HepG2 (cell line): ENCODE data around the gene ASNS. TPM values are rescaled to one million over a fixed set of nuclear protein-coding genes. Genes with fewer than 3 reads are reported as not detected.

ENCODE experiments used
- ATF2 ChIP-seq: sonication (generic); formaldehyde crosslinking; IDR thresholded peaks from 2 replicates; pipeline ENCODE4 v1.4.0; 2020; ENCODE audit warnings: missing genetic modification reagents
- ATF3 ChIP-seq: sonication (generic); formaldehyde crosslinking; IDR thresholded peaks from 2 replicates; pipeline ENCODE4 v1.4.0; 2020; ENCODE audit warnings: missing genetic modification reagents
- CAMTA2 ChIP-seq: sonication (generic); formaldehyde crosslinking; IDR thresholded peaks from 2 replicates; pipeline ENCODE4 v1.4.0; 2020; ENCODE audit warnings: mild to moderate bottlenecking, missing genetic modification reagents, borderline replicate concordance
- KLF6 ChIP-seq: IDR thresholded peaks from 2 replicates; pipeline ENCODE4 v1.8.0; 2016; ENCODE audit warnings: missing biosample characterization, missing genetic modification reagents
- MIER2 ChIP-seq: IDR thresholded peaks from 2 replicates; pipeline ENCODE4 v1.6.1; 2016; ENCODE audit warnings: missing biosample characterization, missing genetic modification reagents
- MLXIP ChIP-seq: sonication (generic); formaldehyde crosslinking; IDR thresholded peaks from 2 replicates; pipeline ENCODE4 v1.9.0; 2021; ENCODE audit warnings: missing genetic modification reagents, borderline replicate concordance
- NFE2 ChIP-seq: sonication (generic); formaldehyde crosslinking; IDR thresholded peaks from 2 replicates; pipeline ENCODE4 v1.4.0; 2020; ENCODE audit warnings: missing genetic modification reagents
- RNF2 ChIP-seq: fragments of 450-650 bp; conservative IDR thresholded peaks from 2 replicates; pipeline ENCODE4 v1.6.1; 2016; ENCODE audit warnings: low read depth
- TBX3 ChIP-seq: fragments of 450-650 bp; IDR thresholded peaks from 2 replicates; pipeline ENCODE4 v1.6.1; 2017; ENCODE audit warnings: antibody characterized with exemption, mild to moderate bottlenecking, inconsistent platforms, borderline replicate concordance
- TCF7L2 ChIP-seq: IDR thresholded peaks from 2 replicates; pipeline ENCODE4 v1.6.1; 2011; ENCODE audit warnings: mild to moderate bottlenecking, low read depth, low read length, moderate library complexity
- THYN1 ChIP-seq: sonication (generic); formaldehyde crosslinking; IDR thresholded peaks from 2 replicates; pipeline ENCODE4 v1.8.1; 2023; ENCODE audit warnings: low read depth, mild to moderate bottlenecking, moderate library complexity, missing genetic modification reagents, borderline replicate concordance
- XRCC5 ChIP-seq: fragments of 200-400 bp; formaldehyde crosslinking; optimal IDR thresholded peaks from 2 replicates; pipeline ENCODE3; 2017; ENCODE audit warnings: mild to moderate bottlenecking, low read length
- ZBED4 ChIP-seq: sonication (generic); formaldehyde crosslinking; IDR thresholded peaks from 2 replicates; pipeline ENCODE4 v1.4.0; 2020; ENCODE audit warnings: missing genetic modification reagents, borderline replicate concordance
- ZKSCAN5 ChIP-seq: sonication (generic); formaldehyde crosslinking; IDR thresholded peaks from 2 replicates; pipeline ENCODE4 v1.5.1; 2020; ENCODE audit warnings: mild to moderate bottlenecking, missing genetic modification reagents
- ZNF414 ChIP-seq: sonication (generic); formaldehyde crosslinking; IDR thresholded peaks from 2 replicates; pipeline ENCODE4 v1.5.0; 2020; ENCODE audit warnings: missing genetic modification reagents
- ZNF44 ChIP-seq: sonication (generic); formaldehyde crosslinking; IDR thresholded peaks from 2 replicates; pipeline ENCODE4 v1.5.1; 2020; ENCODE audit warnings: mild to moderate bottlenecking, missing genetic modification reagents
- ZNF446 ChIP-seq: sonication (generic); formaldehyde crosslinking; IDR thresholded peaks from 2 replicates; pipeline ENCODE4 v1.5.0; 2020; ENCODE audit warnings: mild to moderate bottlenecking, missing genetic modification reagents
- ZNF547 ChIP-seq: sonication (generic); formaldehyde crosslinking; IDR thresholded peaks from 2 replicates; pipeline ENCODE4 v1.5.1; 2020; ENCODE audit warnings: mild to moderate bottlenecking, missing genetic modification reagents
- ZNF563 ChIP-seq: sonication (generic); formaldehyde crosslinking; IDR thresholded peaks from 2 replicates; pipeline ENCODE4 v1.8.0; 2022; ENCODE audit warnings: mild to moderate bottlenecking, moderate library complexity, missing genetic modification reagents
- ZNF572 ChIP-seq: sonication (generic); formaldehyde crosslinking; IDR thresholded peaks from 2 replicates; pipeline ENCODE4 v1.5.1; 2020; ENCODE audit warnings: mild to moderate bottlenecking, missing genetic modification reagents
- ZNF790 ChIP-seq: sonication (generic); formaldehyde crosslinking; IDR thresholded peaks from 2 replicates; pipeline ENCODE4 v1.8.0; 2022; ENCODE audit warnings: missing genetic modification reagents, mild to moderate bottlenecking, borderline replicate concordance
- polyA plus RNA-seq, 8 experiments: library from polyadenylated mRNA; depleted of rRNA in 3 of 8; stranded (reverse) in 7 of 8; unstranded in 1 of 8; fragments of >200 nt; fragmentation: Illumina TruSeq in 4 of 8; extraction: Trizol in 4 of 8; gene quantifications; 2 replicates each; pipeline versions ENCODE4 v1.2.1 to v1.2.3, GENCODE V29; 2011 to 2016; ENCODE audit warnings: low read depth in 4 of 8, missing spikeins in 1 of 8, mixed read lengths in 1 of 8; ENCODE audit not compliant: insufficient read depth in 1 of 8
- total RNA-seq, 5 experiments: library from RNA; depleted of rRNA; stranded (reverse); fragments of >200 nt; fragmentation: Illumina TruSeq; extraction: Trizol; gene quantifications; 2 replicates each; pipeline ENCODE4 v1.2.3, GENCODE V29; 2016; ENCODE audit warnings: low read depth in 1 of 5

ASNS gene
- total and polyA plus RNA-seq, 2 of the 13 experiments (the other 11 are each of a cell fraction or from before 2014, with no cell fraction given), result 55.0 to 75.1 TPM

- TF ChIP-seq ATF3 (CRISPR knock-in tag) (peak; percentile 80), ZNF572 (CRISPR knock-in tag) (0 out of 2 replicates have a peak, but pooled peaks have one; percentile 13), ZNF547 (peak; percentile 76), ATF2 (CRISPR knock-in tag) (peak; percentile 77), THYN1 (CRISPR knock-in tag) (0 out of 2 replicates have a peak, but pooled peaks have one; percentile 50), ZNF446 (CRISPR knock-in tag) (no peak), KLF6 (CRISPR knock-in tag) (peak; percentile 98), ZKSCAN5 (CRISPR knock-in tag) (no peak), ZNF44 (CRISPR knock-in tag) (no peak), MIER2 (CRISPR knock-in tag) (no peak), NFE2 (CRISPR knock-in tag) (no peak), ZNF414 (CRISPR knock-in tag) (peak; percentile 30; the same call in 1 of the 2 replicates), TCF7L2 (no peak), RNF2 (peak; percentile 64; the same call in 1 of the 2 replicates), CAMTA2 (CRISPR knock-in tag) (no peak), XRCC5 (peak; percentile 15), TBX3 (no peak), ZNF790 (CRISPR knock-in tag) (no peak), ZNF563 (CRISPR knock-in tag) (no peak), MLXIP (CRISPR knock-in tag) (no peak), ZBED4 (peak; percentile 41; the same call in 1 of the 2 replicates)
Observed at GRCh38 chr7:97872025-97872669, at the start of gene ASNS (continued).
